ENCODE results near the gene ARHGAP4.
A peak's percentile ranks its signal among the peaks of the same experiment; 100 is the strongest.

Gene ARHGAP4

DNA sequence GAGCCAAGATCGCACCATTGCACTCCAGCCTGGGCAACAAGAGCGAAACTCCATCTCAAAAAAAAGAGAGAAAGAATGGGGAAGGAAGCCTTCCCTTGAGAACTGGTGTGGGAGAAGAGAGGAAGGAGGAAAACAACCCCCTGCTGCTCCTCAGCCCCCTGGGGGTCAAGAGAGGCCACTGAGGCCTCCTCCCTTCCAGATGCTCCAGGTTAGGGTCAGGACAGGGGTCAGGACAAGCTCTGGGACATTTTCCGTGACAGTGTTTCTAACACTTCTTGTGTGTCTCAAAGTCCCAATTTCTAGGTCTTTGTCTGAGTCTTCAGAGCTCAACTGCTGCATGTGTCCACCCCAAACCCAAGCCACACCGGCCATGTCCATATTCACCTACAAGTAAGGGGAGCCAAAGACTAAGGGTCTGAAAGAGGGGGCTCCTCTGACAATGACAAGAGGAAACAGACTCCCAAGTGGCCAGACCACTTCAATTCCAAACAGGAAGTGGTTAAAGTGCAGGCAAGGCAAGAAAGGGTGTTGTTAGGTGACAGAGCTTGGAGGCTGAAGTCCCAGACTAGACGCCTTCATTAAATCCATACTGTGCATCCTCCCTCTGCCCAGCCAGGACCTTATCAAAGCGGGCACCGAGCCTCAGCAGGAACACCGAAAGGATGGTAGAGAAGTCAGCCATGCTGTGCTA is 48.3 kb downstream of the ARHGAP4 start:
- DNase-seq = no peak

DNA sequence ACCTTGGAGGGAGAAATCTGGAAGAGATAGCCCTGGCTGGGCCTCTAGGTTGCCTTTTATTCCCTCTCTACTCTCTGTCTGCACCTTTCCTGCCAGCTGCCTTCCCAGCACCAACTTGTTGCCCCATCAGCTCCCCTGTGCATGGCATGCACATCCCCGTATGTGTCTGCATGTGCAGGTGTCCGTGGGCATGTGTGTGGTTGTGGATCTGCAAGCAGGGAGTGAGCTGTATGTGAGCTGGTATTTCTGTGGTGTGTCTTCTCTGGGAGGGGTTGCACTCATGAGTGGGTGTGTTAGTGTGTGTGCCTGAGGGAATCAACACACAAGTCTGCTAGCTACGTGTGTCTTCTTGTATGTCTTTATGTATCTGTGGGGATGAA is 50.0 kb downstream of the ARHGAP4 start:
- DNase-seq = no peak

DNA sequence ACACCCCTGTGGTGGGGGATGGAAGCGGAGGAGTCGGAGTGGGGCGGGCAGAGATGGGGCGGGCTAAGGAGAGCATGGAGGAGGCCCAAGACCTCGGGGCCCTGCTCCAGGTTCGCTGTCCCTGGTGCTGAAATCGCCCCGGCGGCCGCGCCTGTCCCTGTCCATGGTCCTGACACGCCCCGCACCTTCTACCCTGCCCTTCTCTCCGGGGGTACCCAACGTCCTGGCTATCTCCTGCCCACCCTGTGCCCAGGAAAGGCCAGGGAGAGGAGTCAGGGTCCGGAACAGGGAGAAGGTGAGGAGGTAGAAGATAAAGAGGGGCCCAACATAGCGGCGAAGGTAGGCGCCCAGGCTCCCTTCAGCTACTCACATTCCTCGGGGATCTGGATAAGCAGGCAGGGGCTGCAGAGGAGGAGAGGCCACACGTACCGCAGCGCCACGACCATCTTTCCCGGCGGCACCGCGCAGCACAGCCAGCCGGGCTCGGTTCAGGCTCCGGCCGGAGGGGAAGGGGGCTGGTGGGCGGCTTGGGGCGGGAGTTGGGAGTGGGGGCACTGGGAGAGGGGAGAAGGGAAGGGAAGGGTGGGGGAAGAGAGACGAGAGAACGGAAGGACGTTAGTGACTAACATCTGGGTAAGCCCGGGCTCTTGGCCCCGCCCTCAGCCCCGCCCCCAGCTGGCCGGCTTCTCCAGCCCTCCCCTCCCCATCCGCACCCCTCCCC is 50.5 kb downstream of the ARHGAP4 start:
- peak; percentile 41 for DNase-seq

DNA sequence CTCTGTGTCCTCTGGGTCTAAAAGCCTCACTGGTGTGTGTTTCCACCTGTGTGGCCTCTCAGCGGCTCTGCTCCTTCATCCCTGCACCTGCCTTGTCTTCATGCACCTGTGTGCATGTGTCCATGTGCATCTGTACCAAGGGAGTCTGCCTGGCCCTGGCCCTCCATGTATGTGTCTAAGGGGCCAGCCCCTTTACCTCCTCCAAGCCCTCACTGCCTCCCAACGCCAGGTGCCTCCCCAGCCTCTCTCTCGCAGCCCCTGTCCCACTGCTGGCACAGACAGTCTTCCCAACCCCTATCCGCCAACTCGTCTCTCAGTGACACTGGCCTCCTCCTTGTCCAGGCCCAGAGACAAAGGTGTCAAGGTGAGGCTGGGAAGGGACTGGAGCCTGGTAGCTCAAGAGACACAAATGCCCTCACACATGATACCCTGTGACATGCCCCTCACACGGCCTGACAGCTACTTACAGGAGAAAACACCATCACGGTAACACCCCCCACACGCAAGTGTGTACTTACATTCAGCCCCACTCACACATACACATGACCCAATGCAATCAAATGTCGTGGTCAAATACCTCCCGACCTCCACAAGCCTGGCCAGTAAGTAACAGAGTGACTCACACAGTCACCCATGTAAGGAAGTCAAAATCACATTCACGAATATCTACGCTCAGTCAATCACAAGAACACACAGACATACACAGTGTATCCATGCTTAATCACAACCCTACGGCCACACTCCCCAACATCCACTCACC is 51.5 kb downstream of the ARHGAP4 start:
- no peak for DNase-seq

DNA sequence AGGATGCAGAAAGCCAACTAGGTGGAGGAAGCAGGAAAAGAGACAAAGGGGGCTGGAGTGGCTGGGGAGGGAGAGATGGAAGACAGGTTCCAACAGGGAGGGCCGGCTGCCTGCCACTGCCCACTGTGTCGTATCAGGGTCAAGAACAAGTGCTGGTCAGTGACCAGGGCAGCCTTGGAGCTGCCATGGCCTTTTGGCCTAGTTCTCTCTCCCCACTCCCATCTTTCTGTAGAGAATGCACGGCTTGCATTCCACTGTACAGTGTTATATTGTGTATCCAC is 52.0 kb downstream of the ARHGAP4 start:
- DNase-seq = no peak

DNA sequence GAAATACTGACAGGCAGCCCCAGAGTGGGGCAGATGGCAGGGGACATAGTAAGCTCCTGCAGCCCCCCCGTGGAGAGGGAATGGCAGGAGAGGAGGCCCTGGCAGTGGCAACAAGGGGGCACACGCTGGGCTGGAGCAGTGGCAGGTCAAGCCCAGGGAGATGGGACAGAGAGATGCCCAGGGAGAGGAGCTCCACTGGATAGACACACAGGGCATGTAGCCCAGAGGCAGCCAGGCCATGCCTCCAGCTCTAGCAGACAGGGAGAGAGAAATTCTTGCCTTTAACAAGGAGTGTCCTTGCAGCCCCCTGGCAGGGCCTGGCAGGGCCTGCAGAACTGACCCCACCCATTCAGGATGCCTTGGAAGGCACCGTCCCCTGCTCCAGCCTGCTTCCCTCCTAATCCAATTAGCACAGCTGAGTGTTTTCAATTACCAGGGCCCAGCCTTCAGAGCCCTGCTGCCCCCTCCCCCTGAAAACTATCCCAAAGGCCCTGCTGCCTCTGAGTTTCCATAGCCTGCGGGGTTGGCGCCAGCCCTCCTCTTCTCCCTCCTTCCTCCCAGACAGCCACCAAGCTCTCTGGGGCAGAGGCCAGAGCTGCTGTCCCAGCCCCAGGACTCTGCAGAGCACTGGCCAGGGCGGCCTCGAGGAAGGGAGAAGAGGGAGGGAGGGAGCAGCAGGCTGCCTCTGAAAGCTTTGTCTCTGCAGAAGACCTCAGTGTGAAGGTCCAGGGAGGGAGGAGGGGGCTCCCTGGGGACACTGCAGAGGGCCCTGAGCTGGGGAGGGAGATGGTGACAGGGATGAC is 52.6 kb downstream of the ARHGAP4 start:
- no peak for DNase-seq

DNA sequence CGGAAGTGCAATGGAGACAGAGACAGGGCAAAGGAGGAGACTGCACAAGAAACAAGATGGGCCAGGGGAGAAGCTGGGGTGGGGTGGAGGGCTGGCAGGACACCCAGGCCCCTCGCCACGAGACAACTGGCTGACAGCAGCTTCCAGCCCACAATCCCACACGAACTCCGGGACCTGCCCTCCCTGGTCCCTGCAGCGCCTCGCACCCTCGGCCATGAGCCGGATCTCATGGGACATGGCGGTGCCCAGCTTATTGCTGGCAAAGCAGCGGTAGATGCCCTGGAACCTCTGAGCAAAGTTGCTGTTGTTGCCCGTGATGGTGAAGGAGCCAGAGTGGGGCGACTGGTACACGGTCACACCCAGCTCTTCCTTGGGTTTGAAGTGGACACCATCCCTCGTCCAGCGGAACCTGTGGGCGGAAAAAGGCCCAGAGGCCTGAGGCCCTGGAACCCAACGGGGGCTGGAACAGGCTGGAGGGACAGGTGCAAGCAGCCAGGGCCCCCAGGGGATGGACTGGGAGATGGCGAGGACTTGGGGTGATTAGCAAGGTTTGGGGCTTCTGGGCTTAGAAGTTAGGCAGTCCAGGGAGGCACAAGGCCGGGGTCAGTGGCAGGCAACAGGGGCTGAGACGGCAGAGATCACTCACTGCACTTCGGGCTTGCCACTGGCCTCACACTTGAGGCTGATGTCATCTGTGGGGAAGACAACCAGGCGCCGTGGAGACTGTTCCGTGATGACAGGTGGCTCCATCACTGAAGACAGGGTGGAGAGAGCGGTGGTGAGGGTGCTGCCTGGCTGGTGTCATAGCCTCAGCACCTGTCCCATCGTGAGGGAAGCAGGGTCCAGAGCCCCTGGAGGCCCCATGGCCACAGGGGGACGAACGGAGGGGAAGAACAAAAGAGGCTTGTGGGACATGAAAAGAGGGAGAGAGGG is 53.9 kb downstream of the ARHGAP4 start:
- DNase-seq = no peak

DNA sequence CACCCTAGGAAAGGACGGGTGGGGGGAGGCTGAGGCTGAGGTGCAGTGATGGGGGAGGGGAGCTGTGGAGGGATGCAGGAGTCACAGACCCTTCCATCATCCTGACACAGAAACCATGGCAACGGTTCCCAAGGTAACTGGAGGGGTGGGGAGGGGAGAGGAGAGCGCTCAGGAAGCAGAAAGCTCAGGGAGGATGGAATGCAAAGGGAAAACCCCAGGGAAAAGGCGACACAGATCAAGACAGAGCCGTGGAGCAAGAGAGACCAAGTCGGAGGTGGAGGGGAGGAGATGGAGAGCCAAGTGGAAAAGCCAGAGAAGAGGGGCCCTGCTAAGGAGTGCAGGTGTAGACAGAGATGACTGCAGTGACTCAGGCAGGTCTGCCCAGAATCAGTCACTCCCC is 54.6 kb downstream of the ARHGAP4 start:
- DNase-seq = no peak

DNA sequence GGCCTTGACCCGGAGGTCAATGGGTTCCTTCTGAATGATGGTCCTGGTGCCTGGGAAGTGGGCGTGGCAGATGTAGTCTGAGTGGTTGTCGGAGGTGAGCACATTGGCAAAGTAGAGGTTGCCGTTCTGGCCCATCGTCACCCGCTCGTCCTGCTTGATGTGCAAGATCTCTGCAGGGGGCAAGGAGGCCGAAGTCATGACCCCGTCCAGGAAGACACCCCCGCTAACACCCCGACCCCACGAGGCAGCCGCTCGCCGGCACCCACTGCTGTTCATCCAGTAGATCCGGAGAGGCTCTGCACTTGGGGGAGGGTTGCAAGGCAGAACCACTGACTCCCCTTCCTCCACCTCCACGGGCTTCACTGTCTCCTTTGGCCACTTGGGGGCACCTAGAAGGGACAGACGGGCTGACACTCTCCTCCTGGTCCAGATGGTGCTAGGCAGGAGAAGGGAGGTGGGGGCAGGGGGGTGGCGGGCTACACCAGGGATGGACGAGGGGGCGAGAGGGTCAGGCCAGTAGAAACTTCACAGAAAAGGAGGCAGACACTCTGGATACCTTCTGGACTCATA is 55.2 kb downstream of the ARHGAP4 start:
- no peak for DNase-seq

DNA sequence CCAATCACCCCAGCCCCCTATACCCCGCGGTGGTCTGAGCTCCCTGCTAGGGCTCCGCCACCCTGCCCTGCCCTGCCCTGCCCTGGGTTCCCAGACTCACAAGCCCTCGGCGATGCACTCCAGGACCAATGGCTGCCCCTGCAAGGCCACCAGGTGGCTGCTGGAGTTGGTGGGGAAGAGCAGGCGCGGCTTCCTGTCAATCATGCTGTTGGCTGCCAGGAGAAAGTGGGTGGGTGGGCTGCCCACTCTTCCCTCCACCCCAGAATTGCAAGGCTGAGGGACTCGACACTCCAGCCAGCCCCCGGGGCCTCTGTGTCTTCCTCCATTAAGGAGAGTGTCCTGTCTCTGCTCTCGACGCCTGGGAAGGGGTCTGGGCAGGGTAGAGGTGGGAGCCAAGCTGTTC is 55.8 kb downstream of the ARHGAP4 start:
- no peak for DNase-seq

DNA sequence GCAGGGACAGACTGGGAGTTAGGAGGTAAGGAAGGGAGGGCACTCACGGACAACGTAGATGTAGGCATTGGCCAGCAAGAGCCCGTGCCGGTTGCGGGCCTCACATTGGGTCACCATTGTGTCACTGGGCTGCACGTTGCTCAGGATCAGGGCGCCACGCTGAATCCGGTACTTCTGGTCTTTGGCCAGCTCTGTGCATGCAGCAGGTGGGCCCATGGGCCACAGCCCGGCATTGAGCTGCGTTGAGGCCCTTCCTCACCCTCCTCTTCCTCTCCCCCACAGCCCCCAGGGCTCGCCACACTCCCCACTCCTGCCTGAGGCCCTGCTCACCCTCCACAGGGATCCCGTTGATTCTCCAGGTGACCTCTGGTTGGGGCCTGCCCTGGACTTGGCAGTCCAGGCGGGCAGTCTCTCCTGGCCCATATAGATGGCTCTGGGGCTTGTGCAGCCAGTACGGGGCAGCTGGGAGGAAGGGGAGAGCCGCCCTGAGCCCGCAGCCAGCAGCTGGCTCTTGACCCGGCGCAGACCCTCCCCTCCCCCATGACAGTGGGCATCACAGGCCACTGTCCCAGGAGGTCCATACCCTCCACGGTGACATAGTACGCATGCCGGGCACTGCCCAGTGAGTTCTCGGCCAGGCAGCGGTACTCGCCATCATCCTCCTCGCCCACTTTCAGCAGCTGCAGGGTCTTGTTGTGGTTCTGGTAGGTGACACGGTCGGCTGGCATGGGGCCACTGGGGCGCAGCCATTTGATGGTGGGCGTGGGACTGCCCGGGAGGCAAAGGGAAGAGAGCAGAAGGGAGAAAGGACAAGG is 56.4 kb downstream of the ARHGAP4 start:
- no peak for DNase-seq

DNA sequence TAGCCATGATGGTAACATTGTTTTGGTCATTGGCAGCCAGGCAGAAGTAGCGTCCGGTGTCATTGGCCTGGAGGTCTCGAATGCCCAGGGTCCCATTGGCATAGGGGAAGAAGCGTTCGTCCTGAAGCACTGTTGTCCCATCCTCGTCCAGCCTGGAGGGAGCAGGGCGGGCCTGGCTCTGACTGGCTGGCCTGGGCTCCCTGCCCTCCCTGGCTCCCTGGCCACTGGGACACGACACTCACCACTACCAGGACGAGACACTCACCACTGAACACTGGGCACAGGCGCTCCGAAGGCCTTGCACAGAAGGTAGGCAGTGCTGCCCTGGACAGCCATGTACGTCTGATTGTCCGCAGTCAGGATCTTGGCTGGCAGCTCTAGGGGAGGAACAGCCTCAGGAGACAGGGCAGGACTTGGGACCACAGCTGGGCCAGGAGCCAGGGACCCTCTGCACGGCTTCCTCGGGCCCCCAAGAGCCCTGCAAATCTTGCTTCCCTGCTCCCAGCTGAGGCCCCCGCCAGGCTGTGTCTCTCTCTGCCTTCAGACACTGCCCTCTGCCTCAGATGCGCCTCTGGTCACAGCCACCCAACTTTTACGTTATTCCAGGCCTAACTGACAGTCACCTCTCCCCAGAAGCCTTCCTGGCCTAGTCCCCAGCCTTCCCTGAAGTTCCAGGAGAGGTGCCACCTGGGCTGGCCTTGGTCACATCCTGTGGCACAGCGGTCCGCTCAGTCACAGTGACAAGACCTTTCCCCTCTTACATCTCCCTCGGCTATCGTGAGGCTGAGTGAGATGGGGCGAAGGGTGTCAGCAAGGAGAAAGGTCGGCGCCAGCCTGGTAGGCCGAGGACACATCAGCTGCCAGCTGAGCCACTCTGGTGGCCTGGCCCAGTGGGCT is 57.2 kb downstream of the ARHGAP4 start:
- no peak for DNase-seq

DNA sequence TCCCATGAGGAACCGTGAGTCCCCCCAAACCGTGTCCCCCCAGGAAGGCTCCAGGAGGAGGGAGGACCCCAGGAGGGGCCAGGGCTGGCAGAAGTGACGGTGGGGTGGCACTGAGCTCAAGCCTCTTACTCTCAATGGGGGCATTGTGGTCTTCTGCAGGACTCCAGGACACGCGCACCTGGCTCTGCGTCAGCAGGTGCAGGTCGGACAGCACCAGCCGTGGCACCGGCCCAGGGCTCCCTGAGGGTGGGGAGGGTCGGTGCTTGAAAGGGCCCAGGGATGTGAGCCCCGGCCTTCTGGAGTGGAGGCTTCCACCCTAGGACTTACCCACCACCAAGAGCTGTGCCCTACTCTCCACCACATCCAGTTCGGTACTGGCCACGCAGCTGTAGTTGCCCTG is 58.4 kb downstream of the ARHGAP4 start:
- DNase-seq = no peak

DNA sequence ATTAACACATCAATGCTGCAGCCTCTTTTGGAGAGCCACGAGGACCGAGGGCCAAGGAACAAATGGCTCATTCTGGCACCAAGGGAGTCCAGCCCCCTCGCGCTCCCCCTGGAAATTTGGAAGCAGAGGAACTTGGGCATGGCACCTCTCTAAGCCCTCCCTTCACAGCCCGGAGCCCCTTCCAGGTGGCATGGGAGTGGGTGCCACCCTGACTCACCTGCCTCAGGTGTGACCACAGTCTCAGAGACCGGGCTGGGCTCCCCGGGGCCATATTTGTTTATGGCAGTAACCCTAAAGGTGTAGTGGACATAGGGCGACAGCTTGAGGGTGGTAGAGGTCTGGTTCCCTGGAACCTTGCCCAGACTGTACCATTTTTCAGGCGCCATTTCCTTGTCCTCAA is 58.9 kb downstream of the ARHGAP4 start:
- DNase-seq = no peak

DNA sequence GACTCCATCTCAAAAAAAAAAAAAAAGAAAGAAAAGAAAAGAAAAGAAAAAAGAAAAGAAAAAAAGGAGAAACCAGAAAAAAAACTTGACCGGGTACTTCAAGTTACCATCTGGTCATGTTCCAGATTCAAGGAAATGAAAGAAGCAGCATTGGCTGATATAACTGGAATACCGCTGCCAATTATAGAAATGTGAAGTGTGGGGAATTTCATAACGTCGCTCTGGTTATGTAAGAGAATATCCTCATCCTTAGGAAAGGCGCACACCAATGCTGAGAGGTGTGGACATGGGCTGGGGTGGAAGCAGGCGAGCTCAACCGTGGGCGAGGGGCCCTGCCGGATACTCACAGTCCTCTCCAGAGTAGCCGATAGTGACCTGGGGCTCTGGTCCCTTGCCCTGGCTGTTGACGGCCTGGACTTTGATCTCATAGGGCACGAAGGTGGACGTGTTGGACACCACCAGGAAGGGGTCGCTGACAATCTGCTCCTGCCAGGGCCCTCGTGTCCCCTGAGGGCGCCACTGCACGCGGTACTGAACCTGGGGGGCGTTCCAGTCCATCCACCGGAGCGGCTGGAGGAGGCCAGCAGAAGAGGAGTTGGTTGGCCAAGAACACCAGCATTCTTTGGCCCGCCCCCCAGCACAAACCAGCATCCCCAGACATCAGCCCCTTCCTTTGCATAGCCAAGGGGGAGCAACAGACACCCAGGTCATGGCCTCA is 59.6 kb downstream of the ARHGAP4 start:
- no peak for DNase-seq

DNA sequence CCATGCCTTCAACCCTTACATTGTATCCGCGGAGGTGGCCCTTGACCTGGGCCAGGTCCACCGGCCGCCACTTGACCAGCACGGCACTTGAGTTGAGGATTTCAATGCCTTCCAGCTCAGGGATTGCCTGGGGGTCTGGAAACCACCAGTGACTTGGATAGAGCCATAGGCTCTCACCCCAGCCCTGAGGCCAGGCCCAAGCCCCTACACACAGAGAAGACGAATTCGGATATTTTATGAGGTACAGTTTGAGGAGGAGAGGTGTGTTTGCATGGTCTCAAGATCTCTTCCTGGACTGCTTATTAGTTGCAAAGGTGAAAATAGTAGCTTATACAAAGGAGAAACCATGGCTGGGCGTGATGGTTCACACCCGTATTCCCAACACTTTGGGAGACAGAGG is 60.4 kb downstream of the ARHGAP4 start:
- no peak for DNase-seq

DNA sequence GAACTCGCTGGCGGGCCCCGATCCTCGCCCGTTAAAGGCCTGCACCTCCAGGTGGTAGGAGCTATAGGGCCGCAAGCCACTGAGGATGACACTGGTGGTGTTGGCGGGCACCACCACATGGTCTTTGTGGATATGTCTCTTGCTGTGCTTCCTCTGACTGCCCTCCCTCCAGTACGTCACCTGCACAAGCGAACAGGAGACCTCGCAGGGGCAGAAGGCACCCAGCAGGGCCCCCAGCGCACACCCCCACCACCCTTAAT is 60.8 kb downstream of the ARHGAP4 start:
- no peak for DNase-seq

DNA sequence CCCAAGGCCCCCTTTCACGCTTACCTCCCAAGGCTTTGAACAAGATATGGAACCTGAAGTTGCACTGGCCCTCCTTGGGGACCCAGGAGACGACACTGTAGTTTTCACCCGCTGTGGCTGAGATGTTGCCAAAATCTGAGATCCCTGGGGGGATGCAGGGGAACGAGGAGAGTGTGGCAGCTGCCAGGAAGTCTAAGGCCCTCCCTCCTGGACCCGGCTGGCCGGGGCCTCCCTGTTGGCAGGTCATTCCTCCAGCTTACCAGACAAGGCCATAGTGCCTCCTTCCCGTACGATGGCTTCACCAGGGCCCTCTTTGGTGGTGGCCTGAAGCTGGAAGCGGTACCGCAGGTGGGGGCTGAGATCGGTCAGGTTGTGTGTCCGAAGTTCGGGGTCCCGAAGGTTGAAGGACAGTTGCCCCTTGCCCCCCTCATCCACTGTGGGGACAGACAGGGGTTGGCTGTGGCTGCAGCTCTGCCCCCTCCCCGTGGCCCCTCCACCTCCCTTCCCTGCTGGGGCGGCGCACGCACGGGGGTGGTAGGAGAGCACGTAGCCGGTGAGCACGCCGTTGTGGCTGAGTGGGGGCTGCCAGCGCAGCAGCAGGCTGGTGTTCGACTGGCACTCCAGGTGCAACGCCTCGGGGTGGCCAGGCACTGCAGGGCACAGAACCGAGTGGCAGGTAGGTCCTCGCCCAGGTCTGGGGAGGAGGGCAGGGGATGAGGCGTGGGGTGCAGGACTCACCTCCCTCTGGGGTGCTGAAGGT is 61.3 kb downstream of the ARHGAP4 start:
- DNase-seq = no peak

DNA sequence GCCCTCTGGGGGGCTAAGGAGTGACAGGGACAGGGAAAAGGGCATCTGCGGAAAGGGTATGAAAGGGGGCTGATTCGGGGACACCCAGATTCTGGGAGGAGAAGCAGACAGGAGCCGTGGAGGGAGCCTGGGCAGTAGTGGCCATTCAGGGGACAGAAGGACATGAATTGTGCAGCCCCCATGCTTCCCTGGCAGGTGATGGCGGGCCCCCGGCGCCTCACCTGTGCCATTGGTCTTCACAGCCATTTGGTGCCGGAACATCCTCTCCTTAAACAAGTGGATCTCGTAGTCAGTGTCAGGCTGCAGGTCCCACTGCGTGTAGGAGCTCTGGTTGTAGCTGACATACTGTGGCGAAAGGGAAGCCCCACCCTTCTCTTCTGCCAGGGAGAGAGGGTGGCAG is 62.0 kb downstream of the ARHGAP4 start:
- DNase-seq = no peak
